HG03571 (cell line): Measurements from ENCODE around the gene UNC45B.
"Not testable (repeated sequence)": the region's sequence is repeated elsewhere in the genome, so short reads cannot be mapped to it uniquely, and the experiment has no call there.

Experiments used
- ATAC-seq: cut with Tn5 transposase; IDR thresholded peaks from one replicate; pipeline ENCODE4 v1.9.1; 2021; ENCODE audit not compliant: unreplicated experiment

The UNC45B gene

DNA sequence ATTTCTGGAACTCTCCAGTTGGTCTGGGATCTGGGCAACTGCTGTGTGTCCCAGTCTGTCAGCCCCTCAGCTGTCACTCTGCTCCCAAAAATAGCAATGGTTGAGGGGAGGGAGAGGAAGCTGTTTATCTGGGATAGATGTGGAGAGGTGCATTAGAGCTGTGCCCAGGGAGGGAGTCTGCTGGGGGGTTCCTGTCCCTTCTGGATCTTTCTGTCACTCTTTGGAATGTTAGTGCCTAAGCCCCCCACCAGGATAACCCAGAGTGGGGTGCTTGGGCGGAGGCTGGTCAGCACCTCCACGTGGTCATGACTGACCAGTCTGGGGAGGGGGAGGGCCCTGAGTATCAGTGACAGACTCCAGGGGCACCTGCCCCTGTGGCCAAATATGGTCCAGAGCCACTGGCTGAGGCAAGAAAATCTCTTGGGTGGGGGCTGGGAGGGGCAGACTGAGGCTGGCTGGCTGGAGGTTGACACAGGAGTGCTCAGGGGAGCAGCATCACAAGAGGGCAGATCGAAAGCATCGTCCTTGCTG, at the start of gene UNC45B:
TSS of gene UNC45B (plus strand) at position 443 of the 531 bp plus-strand sequence. CDS start 447 bp downstream, outside the sequence.
- ATAC-seq, result no peak

DNA sequence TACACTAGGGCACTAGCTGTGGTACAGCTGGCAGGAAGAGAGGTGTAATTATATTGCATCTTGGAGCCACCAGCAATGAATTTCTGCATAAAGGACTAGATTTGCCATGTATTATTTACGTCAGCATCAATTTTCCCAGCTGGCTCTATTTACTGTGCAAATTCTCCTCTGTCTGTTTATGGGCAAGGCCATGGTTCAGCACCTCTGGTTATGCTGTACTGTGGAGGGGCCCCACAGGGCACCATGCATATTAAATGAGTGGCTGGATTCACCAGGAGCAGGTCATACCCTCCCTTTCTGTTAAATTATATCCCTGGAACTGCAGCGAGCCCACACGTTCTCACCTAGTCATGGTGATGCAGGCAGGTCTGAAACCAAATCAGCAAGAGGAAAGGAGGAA, 47.7 kb upstream of the UNC45B start:
- no peak for ATAC-seq

DNA sequence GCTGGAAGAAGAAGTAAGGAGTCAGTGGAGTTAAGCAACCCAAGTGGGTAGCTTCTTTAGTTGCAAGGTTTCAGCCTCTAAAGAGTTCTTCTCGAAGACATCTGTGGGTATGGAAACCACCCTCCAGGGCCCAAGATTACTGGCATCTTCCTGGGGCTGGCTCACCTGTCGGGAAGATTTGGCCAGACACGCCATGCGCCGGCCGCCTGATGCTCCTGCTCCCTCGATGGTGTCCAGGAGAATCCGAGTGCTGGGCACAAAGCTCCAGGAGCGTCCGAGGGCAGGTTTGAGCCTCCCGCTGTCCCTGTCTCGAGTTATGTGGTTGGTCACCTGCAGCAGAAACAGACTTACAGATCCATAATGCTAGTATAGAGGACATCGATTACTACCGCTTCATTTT, 46.6 kb upstream of the UNC45B start:
- no peak for ATAC-seq

- no peak for ATAC-seq
Measured at GRCh38 chr17:35101725-35102124, 45.9 kb upstream of the UNC45B start.

DNA sequence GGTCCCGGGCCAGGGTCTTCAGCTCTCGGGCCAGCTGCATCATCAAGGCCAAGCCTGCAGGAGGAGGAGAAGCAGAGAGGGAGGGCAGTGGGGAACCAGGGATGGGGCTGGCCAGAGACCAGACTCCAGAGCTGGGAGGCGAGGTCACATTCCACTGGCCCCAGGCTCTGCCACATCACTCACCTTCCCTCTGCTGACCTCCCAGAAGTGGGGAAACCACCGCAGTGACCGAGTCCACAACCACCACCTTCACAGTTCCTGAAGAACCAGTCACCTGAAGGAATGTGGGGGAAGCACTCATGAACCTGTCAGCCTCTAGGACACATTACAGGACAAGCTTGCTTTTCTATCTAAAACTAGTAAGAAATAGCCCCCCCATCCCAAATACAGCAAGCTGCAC, 44.3 kb upstream of the UNC45B start:
- ATAC-seq, result no peak

- no peak for ATAC-seq
Measured at GRCh38 chr17:35104844-35105450, 42.7 kb upstream of the UNC45B start.

GRCh38 chr17:35110791-35111190, 36.8 kb upstream of the UNC45B start:
- not testable (repeated sequence) for ATAC-seq

- no peak for ATAC-seq
Measured at GRCh38 chr17:35116845-35117244, 30.8 kb upstream of the UNC45B start.

GRCh38 chr17:35117984-35118383, 29.6 kb upstream of the UNC45B start:
- ATAC-seq, result no peak

- peak; percentile 82 for ATAC-seq
Measured at GRCh38 chr17:35119370-35120165, 28.0 kb upstream of the UNC45B start, which contains the start of gene RAD51D. RAD51D (minus strand) TSS chr17:35119860; CDS start chr17:35119613, 247 bp downstream.

DNA sequence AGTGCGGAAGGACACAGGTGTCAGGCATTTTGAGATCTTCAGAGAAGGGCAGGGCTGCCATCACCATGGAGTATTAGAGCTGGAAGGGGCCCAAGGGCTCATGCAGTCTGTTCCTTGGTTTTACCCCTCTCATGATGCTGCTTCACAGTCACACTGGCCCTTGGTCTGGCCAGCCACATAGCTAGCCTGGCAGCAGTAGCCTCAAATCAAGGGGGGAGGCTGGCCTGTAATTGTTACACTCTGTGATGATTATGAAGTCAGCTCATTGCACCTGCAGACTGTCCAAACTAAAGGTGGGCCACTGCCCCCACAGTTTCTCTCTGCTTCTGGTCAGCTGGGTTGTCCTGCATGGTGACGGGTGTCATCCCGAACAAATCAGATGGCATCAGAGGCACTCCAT, 26.3 kb upstream of the UNC45B start, which contains the start of gene FNDC8:
TSS of gene FNDC8 (plus strand) at position 301 of the 400 bp plus-strand sequence. CDS start at position 380, 79 bp downstream.
- no peak for ATAC-seq

GRCh38 chr17:35127751-35128514, 19.7 kb upstream of the UNC45B start:
- ATAC-seq, result no peak

- ATAC-seq, result no peak
Measured at GRCh38 chr17:35129154-35129972, 18.3 kb upstream of the UNC45B start.

DNA sequence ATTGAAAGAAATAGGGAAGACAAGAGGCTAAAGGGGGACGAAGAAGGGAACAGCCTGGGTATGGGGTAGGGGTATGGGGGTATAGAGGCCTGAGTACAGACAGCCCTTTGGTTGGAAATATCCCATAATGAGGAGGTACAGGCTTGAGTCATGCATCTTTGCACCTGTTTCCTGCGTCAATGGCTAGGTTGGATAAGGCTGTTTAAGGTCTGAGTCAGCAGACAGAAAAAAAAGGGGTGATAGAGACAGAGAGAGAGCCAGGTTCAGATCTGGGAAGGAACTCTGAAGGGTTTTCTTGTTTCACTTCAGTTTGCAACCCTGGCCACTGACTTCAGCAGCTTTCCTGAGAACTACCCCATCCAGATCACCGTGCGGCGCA, 17.7 kb upstream of the UNC45B start:
- ATAC-seq, result no peak

- no peak for ATAC-seq
Measured at GRCh38 chr17:35130392-35130791, 17.2 kb upstream of the UNC45B start.

GRCh38 chr17:35132099-35132498, 15.5 kb upstream of the UNC45B start:
- no peak for ATAC-seq

- no peak for ATAC-seq
Measured at GRCh38 chr17:35132816-35133550, 14.6 kb upstream of the UNC45B start.

- no peak for ATAC-seq
Measured at GRCh38 chr17:35135322-35135721, 12.3 kb upstream of the UNC45B start.

DNA sequence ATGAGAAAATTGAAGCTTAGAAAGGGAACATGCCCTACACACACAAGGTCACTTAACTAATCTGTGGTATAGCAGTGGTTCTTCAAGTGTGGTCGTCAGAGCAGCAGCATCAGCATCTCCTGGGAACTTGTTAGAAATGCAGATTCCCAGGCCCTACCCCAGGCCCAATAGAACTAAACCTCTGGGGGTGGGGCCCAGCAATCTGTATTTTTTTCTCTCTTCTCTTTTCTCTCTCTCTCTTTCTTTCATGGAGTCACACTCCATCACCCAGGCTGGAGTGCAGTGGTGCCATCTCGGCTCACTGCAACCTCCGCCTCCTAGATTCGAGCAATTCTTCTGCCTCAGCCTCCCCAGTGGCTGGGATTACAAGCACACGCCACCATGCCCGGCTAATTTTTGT, 9.4 kb upstream of the UNC45B start:
- ATAC-seq, result no peak
